GM18520 (cell line): Measurements from ENCODE around the gene NPTN.

Experiments
- ATAC-seq: cut with Tn5 transposase; IDR thresholded peaks from one replicate; pipeline ENCODE4 v1.9.1; 2021; ENCODE audit not compliant: unreplicated experiment

The NPTN gene

GRCh38 chr15:73632670-73633058, 525 bp downstream of the NPTN start:
- ATAC-seq: no peak

GRCh38 chr15:73631915-73632669, 1.1 kb downstream of the NPTN start:
- ATAC-seq: no peak

GRCh38 chr15:73630921-73631362, 2.2 kb downstream of the NPTN start:
- no peak for ATAC-seq

- ATAC-seq: no peak
Measured at GRCh38 chr15:73629798-73630429, 3.3 kb downstream of the NPTN start.

GRCh38 chr15:73628976-73629797, 4.0 kb downstream of the NPTN start:
- no peak for ATAC-seq

GRCh38 chr15:73628102-73628501, 5.1 kb downstream of the NPTN start:
- no peak for ATAC-seq

- ATAC-seq: no peak
Measured at GRCh38 chr15:73626072-73626471, 7.1 kb downstream of the NPTN start.

- no peak for ATAC-seq
Measured at GRCh38 chr15:73624530-73624929, 8.7 kb downstream of the NPTN start.

GRCh38 chr15:73621286-73621826, 11.8 kb downstream of the NPTN start:
- ATAC-seq: no peak

- ATAC-seq: no peak
Measured at GRCh38 chr15:73620078-73620477, 13.1 kb downstream of the NPTN start.

- ATAC-seq: no peak
Measured at GRCh38 chr15:73617913-73618312, 15.3 kb downstream of the NPTN start.

GRCh38 chr15:73617301-73617831, 15.8 kb downstream of the NPTN start:
- ATAC-seq: no peak

- no peak for ATAC-seq
Measured at GRCh38 chr15:73608941-73609340, 24.2 kb downstream of the NPTN start.

GRCh38 chr15:73608475-73608874, 24.7 kb downstream of the NPTN start:
- ATAC-seq: no peak

- no peak for ATAC-seq
Measured at GRCh38 chr15:73607843-73608242, 25.3 kb downstream of the NPTN start.

GRCh38 chr15:73607405-73607804, 25.8 kb downstream of the NPTN start:
- ATAC-seq: no peak

GRCh38 chr15:73605759-73606436, 27.3 kb downstream of the NPTN start:
- no peak for ATAC-seq

GRCh38 chr15:73604477-73604876, 28.7 kb downstream of the NPTN start:
- no peak for ATAC-seq

- ATAC-seq: no peak
Measured at GRCh38 chr15:73602992-73603391, 30.2 kb downstream of the NPTN start.

GRCh38 chr15:73602446-73602843, 30.7 kb downstream of the NPTN start:
- ATAC-seq: no peak
